ENCODE data around the gene RARRES2.

The RARRES2 gene

GRCh38 chr7:150373049-150373801 is 31.8 kb upstream of the RARRES2 start:
- TF ChIP-seq ZFP3 (CRISPR knock-in tag; IDR thresholded peaks at IDR 0.05) (no peak), TOX (CRISPR knock-in tag; IDR thresholded peaks at IDR 0.05; ENCODE audit: borderline replicate concordance) (no peak), BACH2 (CRISPR knock-in tag; IDR thresholded peaks at IDR 0.05; ENCODE audit: borderline replicate concordance) (no peak), ZFP30 (CRISPR knock-in tag; IDR thresholded peaks at IDR 0.05) (no peak), CSDC2 (CRISPR knock-in tag; IDR thresholded peaks at IDR 0.05) (no peak), ZNF70 (CRISPR knock-in tag; IDR thresholded peaks at IDR 0.05) (no peak), SNAI2 (CRISPR knock-in tag; IDR thresholded peaks at IDR 0.05) (no peak), CREB5 (CRISPR knock-in tag; IDR thresholded peaks at IDR 0.05; ENCODE audit: low read depth) (no peak), ZNF8 (CRISPR knock-in tag; IDR thresholded peaks at IDR 0.05) (no peak), GLIS3 (CRISPR knock-in tag; IDR thresholded peaks at IDR 0.05) (no peak)
- ATAC-seq, result no peak

- no peak for TF ChIP-seq PPARA (CRISPR knock-in tag; IDR thresholded peaks at IDR 0.05; ENCODE audit: borderline replicate concordance)
- TF ChIP-seq PATZ1 (CRISPR knock-in tag; IDR thresholded peaks at IDR 0.05; ENCODE audit: borderline replicate concordance), result no peak
- TF ChIP-seq ISL1 (CRISPR knock-in tag; IDR thresholded peaks at IDR 0.05), result no peak
- TF ChIP-seq GLIS3 (CRISPR knock-in tag; IDR thresholded peaks at IDR 0.05), result no peak
- TF ChIP-seq TOX (CRISPR knock-in tag; IDR thresholded peaks at IDR 0.05; ENCODE audit: borderline replicate concordance), result no peak
- TF ChIP-seq CREB5 (CRISPR knock-in tag; IDR thresholded peaks at IDR 0.05; ENCODE audit: low read depth), result no peak
- no peak for TF ChIP-seq POU6F1 (CRISPR knock-in tag; IDR thresholded peaks at IDR 0.05; ENCODE audit: borderline replicate concordance, low read depth)
- no peak for TF ChIP-seq ZC3H10 (CRISPR knock-in tag; IDR thresholded peaks at IDR 0.05)
- no peak for TF ChIP-seq BACH2 (CRISPR knock-in tag; IDR thresholded peaks at IDR 0.05; ENCODE audit: borderline replicate concordance)
- no peak for TF ChIP-seq CSRNP3 (CRISPR knock-in tag; IDR thresholded peaks at IDR 0.05)
- no peak for TF ChIP-seq ZNF565 (CRISPR knock-in tag; conservative IDR thresholded peaks at IDR 0.05; ENCODE audit: low read depth)
- no peak for ATAC-seq
Observed at GRCh38 chr7:150372271-150373048, 31.0 kb upstream of the RARRES2 start.

GRCh38 chr7:150371996-150372270 is 30.5 kb upstream of the RARRES2 start:
- no peak for TF ChIP-seq ZNF70 (CRISPR knock-in tag; IDR thresholded peaks at IDR 0.05)
- no peak for TF ChIP-seq ZNF565 (CRISPR knock-in tag; conservative IDR thresholded peaks at IDR 0.05; ENCODE audit: low read depth)
- no peak for TF ChIP-seq ARNTL (CRISPR knock-in tag; IDR thresholded peaks at IDR 0.05; ENCODE audit: borderline replicate concordance, low read depth)
- TF ChIP-seq ZFP30 (CRISPR knock-in tag; IDR thresholded peaks at IDR 0.05), result no peak
- TF ChIP-seq RARB (CRISPR knock-in tag; IDR thresholded peaks at IDR 0.05), result no peak
- TF ChIP-seq POU6F1 (CRISPR knock-in tag; IDR thresholded peaks at IDR 0.05; ENCODE audit: borderline replicate concordance, low read depth), result no peak
- no peak for TF ChIP-seq BACH2 (CRISPR knock-in tag; IDR thresholded peaks at IDR 0.05; ENCODE audit: borderline replicate concordance)
- TF ChIP-seq ZNF8 (CRISPR knock-in tag; IDR thresholded peaks at IDR 0.05), result no peak
- no peak for TF ChIP-seq PATZ1 (CRISPR knock-in tag; IDR thresholded peaks at IDR 0.05; ENCODE audit: borderline replicate concordance)
- ATAC-seq, result no peak

All from SK-N-SH treated with all-trans-retinoic acid at 6 μM for 48 hours (cell line).